Ishikawa (cell line): ENCODE data around the gene PLCD1.

Source experiments
- CREB1 ChIP-seq: IDR thresholded peaks from 2 replicates; pipeline ENCODE4 v1.6.1; 2012; ENCODE audit warnings: low read depth
- NFIC ChIP-seq: IDR thresholded peaks from 2 replicates; pipeline ENCODE4 v1.6.1; 2012
- RAD21 ChIP-seq: IDR thresholded peaks from 2 replicates; pipeline ENCODE4 v1.6.1; 2012; ENCODE audit warnings: low read depth
- REST ChIP-seq: IDR thresholded peaks from 2 replicates; pipeline ENCODE4 v1.6.1; 2012; ENCODE audit warnings: low read depth, mild to moderate bottlenecking
- TAF1 ChIP-seq: IDR thresholded peaks from 2 replicates; pipeline ENCODE4 v1.6.1; 2012; ENCODE audit warnings: low read depth, mild to moderate bottlenecking
- YY1 ChIP-seq: IDR thresholded peaks from 2 replicates; pipeline ENCODE4 v1.6.1; 2012; ENCODE audit warnings: low read depth
- TF ChIP-seq, protein P1 (sequence below): IDR thresholded peaks from 2 replicates; pipeline ENCODE4 v1.6.1; 2012

DNA sequence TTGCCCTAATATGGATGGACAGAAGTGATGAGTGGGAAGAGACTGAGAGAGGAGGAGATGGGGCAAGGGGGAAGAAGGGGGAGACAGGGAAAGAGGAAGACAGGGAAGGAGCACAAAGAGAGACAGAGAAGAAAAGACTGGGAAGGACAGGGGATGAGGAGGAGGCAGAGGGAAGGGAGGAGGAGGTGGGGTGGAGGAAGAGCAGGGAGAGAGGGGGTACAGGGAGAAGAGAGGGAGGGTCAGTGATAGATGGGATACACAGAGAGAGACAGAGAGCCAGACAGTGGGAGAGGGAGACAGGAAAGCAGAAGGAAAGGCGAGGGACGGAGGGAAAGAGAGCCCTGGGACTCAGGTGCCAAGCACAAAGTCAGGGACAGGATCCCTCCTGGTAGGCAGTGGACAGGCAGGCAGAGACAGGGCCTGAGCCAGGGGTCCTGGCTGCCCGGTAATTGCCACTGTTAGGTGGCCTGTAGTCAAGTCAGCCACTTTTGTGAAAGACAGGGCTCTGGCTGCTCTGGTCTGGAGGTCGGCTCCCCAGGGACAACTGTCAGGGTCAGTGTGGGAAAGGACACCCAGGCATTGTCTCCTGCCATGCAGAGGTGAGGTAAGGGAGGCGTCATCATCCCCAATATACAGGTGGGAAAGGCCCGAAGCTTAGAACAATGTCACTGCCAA, 29.1 kb downstream of the PLCD1 start:
- TF ChIP-seq RAD21 (no peak), TAF1 (no peak), YY1 (no peak), REST (no peak), CREB1 (no peak), NFIC (no peak)
- TF ChIP-seq, protein P1, sequence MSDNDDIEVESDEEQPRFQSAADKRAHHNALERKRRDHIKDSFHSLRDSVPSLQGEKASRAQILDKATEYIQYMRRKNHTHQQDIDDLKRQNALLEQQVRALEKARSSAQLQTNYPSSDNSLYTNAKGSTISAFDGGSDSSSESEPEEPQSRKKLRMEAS: no peak
